GM12874 (cell line): Measurements from ENCODE around the gene UBXN7.

Source experiments
- CTCF ChIP-seq: IDR thresholded peaks from 2 replicates; pipeline ENCODE4 v1.5.1; 2011; ENCODE audit warnings: low read depth, mild to moderate bottlenecking, control low read depth, low read length, moderate library complexity; ENCODE audit not compliant: insufficient read depth

Gene UBXN7

GRCh38 chr3:196419386-196419785 lies 12.8 kb downstream of the UBXN7 start:
- no peak for TF ChIP-seq CTCF

- no peak for TF ChIP-seq CTCF
These were observed 13.6 kb downstream of the UBXN7 start for GRCh38 chr3:196418601-196419000.

- TF ChIP-seq CTCF: no peak
These were observed 17.8 kb downstream of the UBXN7 start for GRCh38 chr3:196414469-196414868.

GRCh38 chr3:196412704-196413103 lies 19.5 kb downstream of the UBXN7 start:
- TF ChIP-seq CTCF: no peak

- TF ChIP-seq CTCF: no peak
These were observed 22.8 kb downstream of the UBXN7 start for GRCh38 chr3:196409409-196409808.

GRCh38 chr3:196408565-196409300 lies 23.5 kb downstream of the UBXN7 start:
- TF ChIP-seq CTCF: no peak

GRCh38 chr3:196406811-196407470 lies 25.3 kb downstream of the UBXN7 start:
- no peak for TF ChIP-seq CTCF
